ENCODE data around the gene OR4C45. TPM values are rescaled to one million over a fixed set of nuclear protein-coding genes. Genes with fewer than 3 reads are reported as not detected.

Gene OR4C45
- total RNA-seq, 1 experiment from 2014 or later: not detected

Other genes starting within 250 kb of the OR4C45 start
- not detected for gene OR4C13, start 80.5 kb upstream of the OR4C45 start, total RNA-seq (2021; ENCODE audit: unreplicated experiment)
- not detected for gene OR4C12, start 50.3 kb upstream of the OR4C45 start, total RNA-seq (2021; ENCODE audit: unreplicated experiment)

All from Panc1 (cell line).